KG1 (cell line): Measurements from ENCODE around the gene ACOT8.

Experiments used
- DNase-seq: peaks from one replicate; lab custom pipeline; 2025; lab: John Stamatoyannopoulos, UW

The ACOT8 gene

GRCh38 chr20:45792317-45793118 lies 64.7 kb downstream of the ACOT8 start:
- DNase-seq: no peak
